GM23338 (cell line): ENCODE measurements around the gene EPAS1. TPM values are rescaled to one million over a fixed set of nuclear protein-coding genes. Genes with fewer than 3 reads are reported as not detected.

ENCODE experiments used
- ATAC-seq: fragments of 200-7000 bp; cut with Tn5 transposase; 3 replicates; pipeline ENCODE4 v1.9.1; 2020
- DNase-seq: peaks from one replicate; pipeline ENCODE4 v3.0.0-alpha.2; 2015; ENCODE audit warnings: low spot score
- H2AFZ ChIP-seq: fragments of 200-600 bp; sonication (generic); 2 replicates; pipeline ENCODE4 v1.8.0; 2016; ENCODE audit warnings: antibody characterized with exemption, mild to moderate bottlenecking, moderate library complexity
- H3F3A ChIP-seq: fragments of 200-600 bp; sonication (generic); replicated peaks from 2 replicates; pipeline ENCODE4 v1.8.0; 2017; ENCODE audit warnings: antibody characterized with exemption, mixed run types, low read depth
- H3K27ac ChIP-seq: fragments of 200-600 bp; sonication (generic); 2 replicates; pipeline ENCODE4 v1.6.1; 2016; ENCODE audit warnings: low read depth
- H3K27me3 ChIP-seq: fragments of 200-600 bp; sonication (generic); 2 replicates; pipeline ENCODE4 v1.8.0; 2016; ENCODE audit warnings: mild to moderate bottlenecking, mixed run types, moderate library complexity; ENCODE audit not compliant: insufficient read depth
- H3K36me3 ChIP-seq: fragments of 200-600 bp; sonication (generic); 2 replicates; pipeline ENCODE4 v1.8.0; 2016; ENCODE audit warnings: mild to moderate bottlenecking; ENCODE audit not compliant: insufficient read depth
- H3K4me1 ChIP-seq: fragments of 200-600 bp; sonication (generic); 2 replicates; pipeline ENCODE4 v1.8.0; 2016; ENCODE audit warnings: mild to moderate bottlenecking, moderate library complexity; ENCODE audit not compliant: insufficient read depth
- H3K4me2 ChIP-seq: fragments of 200-600 bp; sonication (generic); 2 replicates; pipeline ENCODE4 v1.7.1; 2017; ENCODE audit warnings: mixed run types
- H3K4me3 ChIP-seq: fragments of 200-600 bp; sonication (generic); 2 replicates; pipeline ENCODE4 v1.6.1; 2016; ENCODE audit warnings: mixed run types
- H3K79me2 ChIP-seq: fragments of 200-600 bp; sonication (generic); replicated peaks from 2 replicates; pipeline ENCODE4 v1.8.0; 2017; ENCODE audit warnings: mild to moderate bottlenecking; ENCODE audit not compliant: insufficient read depth
- H3K9me2 ChIP-seq: fragments of 200-600 bp; sonication (generic); 2 replicates; pipeline ENCODE4 v1.8.0; 2017; ENCODE audit not compliant: insufficient read depth
- H4K20me1 ChIP-seq: fragments of 200-600 bp; sonication (generic); replicated peaks from 2 replicates; pipeline ENCODE4 v1.8.0; 2017; ENCODE audit warnings: mild to moderate bottlenecking; ENCODE audit not compliant: insufficient read depth
- H3K27ac Mint-ChIP-seq: 2 replicates; pipeline ENCODE4 v1.8.0; 2020; ENCODE audit warnings: inconsistent platforms, mild to moderate bottlenecking, moderate library complexity, mixed read lengths
- H3K27me3 Mint-ChIP-seq: 3 replicates; pipeline ENCODE4 v1.8.0; 2022; ENCODE audit warnings: low read depth, mild to moderate bottlenecking, moderate library complexity, mixed read lengths, inconsistent platforms; ENCODE audit not compliant: insufficient read depth, poor library complexity
- H3K36me3 Mint-ChIP-seq: 3 replicates; pipeline ENCODE4 v1.8.0; 2021; ENCODE audit warnings: low read depth, mild to moderate bottlenecking, inconsistent platforms, moderate library complexity, mixed read lengths
- H3K4me1 Mint-ChIP-seq: 3 replicates; pipeline ENCODE4 v1.8.0; 2020; ENCODE audit warnings: mild to moderate bottlenecking, inconsistent platforms, mixed read lengths
- H3K4me3 Mint-ChIP-seq: 3 replicates; pipeline ENCODE4 v1.8.0; 2021; ENCODE audit warnings: moderate library complexity, mild to moderate bottlenecking, inconsistent platforms, mixed read lengths
- H3K9me3 Mint-ChIP-seq: 3 replicates; pipeline ENCODE4 v1.8.0; 2020; ENCODE audit warnings: moderate library complexity, mild to moderate bottlenecking, inconsistent platforms, mixed read lengths
- EZH2 ChIP-seq: fragments of 200-600 bp; sonication (generic); IDR thresholded peaks from one replicate; pipeline ENCODE4 v1.8.0; 2017; ENCODE audit warnings: antibody characterized with exemption, mild to moderate bottlenecking, low read depth; ENCODE audit not compliant: unreplicated experiment
- EZH2phosphoT487 ChIP-seq: fragments of 200-600 bp; sonication (generic); IDR thresholded peaks from one replicate; pipeline ENCODE4 v1.8.1; 2018; ENCODE audit warnings: antibody characterized with exemption; ENCODE audit not compliant: unreplicated experiment
- JUNB ChIP-seq: IDR thresholded peaks from one replicate; pipeline ENCODE4 v1.6.1; 2016; ENCODE audit warnings: antibody characterized with exemption; ENCODE audit not compliant: unreplicated experiment
- NANOG ChIP-seq: IDR thresholded peaks from 2 replicates; pipeline ENCODE4 v1.6.1; 2016; ENCODE audit warnings: antibody characterized with exemption, borderline replicate concordance
- POLR2AphosphoS5 ChIP-seq: IDR thresholded peaks from 2 replicates; pipeline ENCODE4 v1.6.1; 2016; ENCODE audit warnings: antibody characterized with exemption, low read depth
- REST ChIP-seq: IDR thresholded peaks from one replicate; pipeline ENCODE4 v1.6.1; 2018; ENCODE audit warnings: antibody characterized with exemption; ENCODE audit not compliant: unreplicated experiment
- STAT1 ChIP-seq: IDR thresholded peaks from one replicate; pipeline ENCODE4 v1.6.1; 2016; ENCODE audit warnings: antibody characterized with exemption; ENCODE audit not compliant: unreplicated experiment
- ZNF114 ChIP-seq: fragments of 250-450 bp; sonication (Bioruptor Pico); IDR thresholded peaks from 2 replicates; pipeline ENCODE4 v1.5.0; 2020; ENCODE audit warnings: mild to moderate bottlenecking, moderate library complexity
- polyA plus RNA-seq: library from polyadenylated mRNA; unstranded; fragments of >200 nt; fragmentation: Nextera tagmentation; extraction: Ambion mirVana; gene quantifications from 2 replicates; pipeline ENCODE4 v1.2.1, GENCODE V29; 2016
- total RNA-seq: library from RNA; depleted of rRNA; stranded (reverse); fragments of >200 nt; shearing (Covaris generic); gene quantifications from 2 replicates; pipeline ENCODE4 v1.2.3, GENCODE V29; 2014
- TF ChIP-seq, protein P1 (sequence below), 2 experiments: fragments of 200-600 bp in 1 of 2; sonication (generic) in 1 of 2; conservative IDR thresholded peaks; 2 replicates each; pipeline versions ENCODE4 v1.5.1 to v1.6.1; 2016 to 2017; ENCODE audit warnings: antibody characterized with exemption in 2 of 2, low read depth in 2 of 2, mild to moderate bottlenecking in 2 of 2, moderate library complexity in 1 of 2
- TF ChIP-seq, protein P2 (sequence below): fragments of 250-450 bp; sonication (Bioruptor Pico); IDR thresholded peaks from 2 replicates; pipeline ENCODE4 v1.5.0; 2020; ENCODE audit warnings: mild to moderate bottlenecking, moderate library complexity

EPAS1 gene
- total and polyA plus RNA-seq, 2 experiments from 2014 or later, result 0.68 to 5.4 TPM

DNA sequence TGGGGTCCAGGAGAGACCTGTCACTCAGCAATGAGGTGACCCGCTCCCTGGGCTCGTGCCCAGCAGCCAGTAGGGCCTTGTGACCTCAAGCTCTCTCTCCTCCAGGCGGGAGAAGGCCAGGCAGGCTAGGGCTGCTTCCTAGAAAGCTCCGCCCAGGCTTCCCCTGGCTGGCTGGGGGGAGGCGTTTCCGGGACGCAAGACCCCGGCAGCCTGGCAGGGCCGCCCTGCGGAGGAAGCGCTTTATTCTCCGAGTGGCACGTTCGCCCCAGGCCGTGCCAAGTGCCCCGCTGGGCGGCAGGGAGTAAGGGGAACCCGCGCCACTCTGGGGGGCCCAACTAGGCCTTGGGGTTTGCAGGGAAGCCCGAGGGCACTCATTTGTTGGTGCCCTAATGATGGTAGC lies 21.2 kb upstream of the EPAS1 start:
- Mint-ChIP-seq H3K9me3 (no peaks in the 10 kb centered on the region; the same call in 2 of the 3 replicates), H3K27me3 (no peaks in the 10 kb centered on the region), H3K27ac (no peak overlapping the region), H3K36me3 (no peaks in the 10 kb centered on the region), H3K4me1 (peaks cover 4% of the 10 kb centered on the region; the same call in 1 of the 3 replicates), H3K4me3 (no peak overlapping the region)
- Histone ChIP-seq H3K4me1 (no peaks in the 10 kb centered on the region), H3K4me3 (no peak overlapping the region), H4K20me1 (no peaks in the 10 kb centered on the region), H3K9me2 (0 out of 2 replicates have a peak, but pooled peaks cover 6% of the 10 kb centered on the region), H3K79me2 (no peaks in the 10 kb centered on the region), H3K4me2 (no peak overlapping the region), H2AFZ (peak overlapping the region; percentile 80), H3K36me3 (no peaks in the 10 kb centered on the region), H3F3A (no peaks in the 10 kb centered on the region), H3K27me3 (no peaks in the 10 kb centered on the region), H3K27ac (no peak overlapping the region)
- DNase-seq (peak; percentile 74), ATAC-seq (peak; percentile 93)
- no peak for TF ChIP-seq ZNF114 (CRISPR knock-in tag)
- TF ChIP-seq JUNB, result no peak
- TF ChIP-seq STAT1, result no peak
- TF ChIP-seq, protein P1, sequence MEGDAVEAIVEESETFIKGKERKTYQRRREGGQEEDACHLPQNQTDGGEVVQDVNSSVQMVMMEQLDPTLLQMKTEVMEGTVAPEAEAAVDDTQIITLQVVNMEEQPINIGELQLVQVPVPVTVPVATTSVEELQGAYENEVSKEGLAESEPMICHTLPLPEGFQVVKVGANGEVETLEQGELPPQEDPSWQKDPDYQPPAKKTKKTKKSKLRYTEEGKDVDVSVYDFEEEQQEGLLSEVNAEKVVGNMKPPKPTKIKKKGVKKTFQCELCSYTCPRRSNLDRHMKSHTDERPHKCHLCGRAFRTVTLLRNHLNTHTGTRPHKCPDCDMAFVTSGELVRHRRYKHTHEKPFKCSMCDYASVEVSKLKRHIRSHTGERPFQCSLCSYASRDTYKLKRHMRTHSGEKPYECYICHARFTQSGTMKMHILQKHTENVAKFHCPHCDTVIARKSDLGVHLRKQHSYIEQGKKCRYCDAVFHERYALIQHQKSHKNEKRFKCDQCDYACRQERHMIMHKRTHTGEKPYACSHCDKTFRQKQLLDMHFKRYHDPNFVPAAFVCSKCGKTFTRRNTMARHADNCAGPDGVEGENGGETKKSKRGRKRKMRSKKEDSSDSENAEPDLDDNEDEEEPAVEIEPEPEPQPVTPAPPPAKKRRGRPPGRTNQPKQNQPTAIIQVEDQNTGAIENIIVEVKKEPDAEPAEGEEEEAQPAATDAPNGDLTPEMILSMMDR (conservative IDR thresholded peaks at IDR 0.05; ENCODE audit: low read depth in 2 of 2), result no peak
- no peak for TF ChIP-seq EZH2phosphoT487

- TF ChIP-seq REST (no peak), POLR2AphosphoS5 (no peak), ZNF114 (CRISPR knock-in tag) (no peak), STAT1 (no peak), EZH2phosphoT487 (no peak), EZH2 (no peak), JUNB (no peak), NANOG (no peak)
- TF ChIP-seq, protein P2, sequence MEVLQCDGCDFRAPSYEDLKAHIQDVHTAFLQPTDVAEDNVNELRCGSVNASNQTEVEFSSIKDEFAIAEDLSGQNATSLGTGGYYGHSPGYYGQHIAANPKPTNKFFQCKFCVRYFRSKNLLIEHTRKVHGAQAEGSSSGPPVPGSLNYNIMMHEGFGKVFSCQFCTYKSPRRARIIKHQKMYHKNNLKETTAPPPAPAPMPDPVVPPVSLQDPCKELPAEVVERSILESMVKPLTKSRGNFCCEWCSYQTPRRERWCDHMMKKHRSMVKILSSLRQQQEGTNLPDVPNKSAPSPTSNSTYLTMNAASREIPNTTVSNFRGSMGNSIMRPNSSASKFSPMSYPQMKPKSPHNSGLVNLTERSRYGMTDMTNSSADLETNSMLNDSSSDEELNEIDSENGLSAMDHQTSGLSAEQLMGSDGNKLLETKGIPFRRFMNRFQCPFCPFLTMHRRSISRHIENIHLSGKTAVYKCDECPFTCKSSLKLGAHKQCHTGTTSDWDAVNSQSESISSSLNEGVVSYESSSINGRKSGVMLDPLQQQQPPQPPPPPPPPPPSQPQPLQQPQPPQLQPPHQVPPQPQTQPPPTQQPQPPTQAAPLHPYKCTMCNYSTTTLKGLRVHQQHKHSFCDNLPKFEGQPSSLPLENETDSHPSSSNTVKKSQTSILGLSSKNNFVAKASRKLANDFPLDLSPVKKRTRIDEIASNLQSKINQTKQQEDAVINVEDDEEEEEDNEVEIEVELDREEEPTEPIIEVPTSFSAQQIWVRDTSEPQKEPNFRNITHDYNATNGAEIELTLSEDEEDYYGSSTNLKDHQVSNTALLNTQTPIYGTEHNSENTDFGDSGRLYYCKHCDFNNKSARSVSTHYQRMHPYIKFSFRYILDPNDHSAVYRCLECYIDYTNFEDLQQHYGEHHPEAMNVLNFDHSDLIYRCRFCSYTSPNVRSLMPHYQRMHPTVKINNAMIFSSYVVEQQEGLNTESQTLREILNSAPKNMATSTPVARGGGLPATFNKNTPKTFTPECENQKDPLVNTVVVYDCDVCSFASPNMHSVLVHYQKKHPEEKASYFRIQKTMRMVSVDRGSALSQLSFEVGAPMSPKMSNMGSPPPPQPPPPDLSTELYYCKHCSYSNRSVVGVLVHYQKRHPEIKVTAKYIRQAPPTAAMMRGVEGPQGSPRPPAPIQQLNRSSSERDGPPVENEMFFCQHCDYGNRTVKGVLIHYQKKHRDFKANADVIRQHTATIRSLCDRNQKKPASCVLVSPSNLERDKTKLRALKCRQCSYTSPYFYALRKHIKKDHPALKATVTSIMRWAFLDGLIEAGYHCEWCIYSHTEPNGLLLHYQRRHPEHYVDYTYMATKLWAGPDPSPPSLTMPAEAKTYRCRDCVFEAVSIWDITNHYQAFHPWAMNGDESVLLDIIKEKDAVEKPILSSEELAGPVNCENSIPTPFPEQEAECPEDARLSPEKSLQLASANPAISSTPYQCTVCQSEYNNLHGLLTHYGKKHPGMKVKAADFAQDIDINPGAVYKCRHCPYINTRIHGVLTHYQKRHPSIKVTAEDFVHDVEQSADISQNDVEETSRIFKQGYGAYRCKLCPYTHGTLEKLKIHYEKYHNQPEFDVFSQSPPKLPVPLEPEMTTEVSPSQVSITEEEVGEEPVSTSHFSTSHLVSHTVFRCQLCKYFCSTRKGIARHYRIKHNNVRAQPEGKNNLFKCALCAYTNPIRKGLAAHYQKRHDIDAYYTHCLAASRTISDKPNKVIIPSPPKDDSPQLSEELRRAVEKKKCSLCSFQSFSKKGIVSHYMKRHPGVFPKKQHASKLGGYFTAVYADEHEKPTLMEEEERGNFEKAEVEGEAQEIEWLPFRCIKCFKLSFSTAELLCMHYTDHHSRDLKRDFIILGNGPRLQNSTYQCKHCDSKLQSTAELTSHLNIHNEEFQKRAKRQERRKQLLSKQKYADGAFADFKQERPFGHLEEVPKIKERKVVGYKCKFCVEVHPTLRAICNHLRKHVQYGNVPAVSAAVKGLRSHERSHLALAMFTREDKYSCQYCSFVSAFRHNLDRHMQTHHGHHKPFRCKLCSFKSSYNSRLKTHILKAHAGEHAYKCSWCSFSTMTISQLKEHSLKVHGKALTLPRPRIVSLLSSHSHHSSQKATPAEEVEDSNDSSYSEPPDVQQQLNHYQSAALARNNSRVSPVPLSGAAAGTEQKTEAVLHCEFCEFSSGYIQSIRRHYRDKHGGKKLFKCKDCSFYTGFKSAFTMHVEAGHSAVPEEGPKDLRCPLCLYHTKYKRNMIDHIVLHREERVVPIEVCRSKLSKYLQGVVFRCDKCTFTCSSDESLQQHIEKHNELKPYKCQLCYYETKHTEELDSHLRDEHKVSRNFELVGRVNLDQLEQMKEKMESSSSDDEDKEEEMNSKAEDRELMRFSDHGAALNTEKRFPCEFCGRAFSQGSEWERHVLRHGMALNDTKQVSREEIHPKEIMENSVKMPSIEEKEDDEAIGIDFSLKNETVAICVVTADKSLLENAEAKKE (CRISPR knock-in tag), result no peak
- Histone ChIP-seq H3K27me3 (no peaks in the 10 kb centered on the region), H3K9me2 (0 out of 2 replicates have a peak, but pooled peaks cover 6% of the 10 kb centered on the region), H3K27ac (no peak overlapping the region), H3F3A (no peaks in the 10 kb centered on the region), H4K20me1 (no peaks in the 10 kb centered on the region), H2AFZ (no peak overlapping the region), H3K4me2 (no peak overlapping the region), H3K79me2 (no peaks in the 10 kb centered on the region), H3K4me3 (no peak overlapping the region), H3K4me1 (no peaks in the 10 kb centered on the region), H3K36me3 (no peaks in the 10 kb centered on the region)
- DNase-seq (no peak), ATAC-seq (peak; percentile 54)
- Mint-ChIP-seq H3K27me3 (no peaks in the 10 kb centered on the region), H3K9me3 (no peaks in the 10 kb centered on the region; the same call in 2 of the 3 replicates), H3K27ac (no peak overlapping the region), H3K4me1 (peaks cover 4% of the 10 kb centered on the region; the same call in 1 of the 3 replicates), H3K36me3 (no peaks in the 10 kb centered on the region), H3K4me3 (no peak overlapping the region)
Measured at GRCh38 chr2:46276642-46277041, 20.6 kb upstream of the EPAS1 start.
